Glomerular visceral epithelial cell (primary cell): ENCODE data around the gene SELENOH.
A peak's percentile ranks its signal among the peaks of the same experiment; 100 is the strongest.

ENCODE experiments used
- DNase-seq: peaks from one replicate; pipeline ENCODE4 v3.0.0-alpha.2; 2016; ENCODE audit errors: extremely low spot score

SELENOH gene

DNA sequence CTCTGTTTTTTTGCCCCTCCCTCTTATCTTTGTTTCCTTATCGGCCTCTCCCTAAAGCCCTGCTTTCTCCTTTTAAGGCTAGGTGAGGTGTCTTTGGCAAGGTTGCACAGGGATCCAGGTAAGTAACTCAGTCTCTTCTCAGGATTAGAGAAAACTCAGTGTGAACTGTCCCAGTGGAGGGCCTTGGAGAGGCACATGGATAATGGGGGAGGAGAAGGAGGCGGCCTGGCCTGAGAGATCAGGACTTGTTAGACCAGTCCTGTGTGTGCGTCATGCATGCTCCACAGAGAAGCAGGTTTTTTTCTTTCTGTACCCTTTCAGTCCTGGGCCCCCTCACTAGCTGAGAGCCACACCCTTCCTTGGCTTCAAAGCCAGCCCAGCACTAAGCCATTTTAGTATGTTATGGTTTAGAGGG lies 40.2 kb downstream of the SELENOH start:
- no peak for DNase-seq

DNA sequence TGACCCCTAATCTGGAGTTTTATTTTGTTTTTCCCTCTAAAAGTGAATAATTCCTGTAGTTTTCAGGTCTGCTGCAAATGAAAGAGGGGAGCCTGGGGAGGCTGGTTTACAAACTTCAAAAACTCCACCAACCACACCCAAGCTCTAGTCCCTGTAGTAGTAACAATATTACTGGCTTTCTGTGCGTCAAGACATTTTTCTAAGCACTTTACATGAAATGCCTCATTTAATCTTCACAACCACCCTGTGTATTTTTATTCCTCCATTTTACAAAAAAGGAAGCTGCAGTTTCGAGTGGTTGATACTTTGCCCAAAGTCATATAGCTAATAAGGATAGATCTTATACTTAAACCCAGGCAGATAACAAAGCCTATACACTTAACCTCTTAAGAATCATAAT lies 43.8 kb downstream of the SELENOH start:
- DNase-seq = no peak

GRCh38 chr11:57786436-57786835 lies 45.1 kb downstream of the SELENOH start:
- no peak for DNase-seq

DNA sequence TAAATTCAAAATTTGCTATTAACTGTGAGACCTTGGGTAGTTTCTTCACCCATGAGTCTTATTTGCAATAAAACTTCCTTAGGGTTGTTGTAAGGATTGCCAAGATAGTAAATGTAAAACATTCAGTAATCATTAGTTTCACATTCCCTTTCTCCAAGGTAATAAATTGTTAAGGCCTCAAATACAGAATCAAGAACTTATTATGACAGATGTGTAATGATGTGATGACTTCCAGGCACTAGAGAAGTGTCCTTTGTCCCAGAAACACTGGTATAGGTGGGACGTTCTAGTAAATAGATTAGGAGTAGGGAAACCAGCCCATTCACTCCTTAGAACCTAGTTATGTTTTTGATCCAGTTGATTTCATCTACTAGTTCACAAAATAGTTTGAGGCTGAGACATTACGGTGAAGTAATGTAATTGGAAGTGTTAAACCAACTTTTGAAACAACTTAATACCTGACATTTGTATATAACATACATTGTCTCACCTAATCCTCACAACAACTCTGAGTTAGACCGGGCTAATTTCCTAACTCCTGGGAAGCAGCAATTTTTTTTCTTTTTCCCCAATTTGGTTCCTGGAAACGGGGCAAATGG lies 45.8 kb downstream of the SELENOH start:
- no peak for DNase-seq

GRCh38 chr11:57787920-57788702 lies 46.8 kb downstream of the SELENOH start:
- peak; percentile 42 for DNase-seq

GRCh38 chr11:57788703-57789088 lies 47.4 kb downstream of the SELENOH start:
- no peak for DNase-seq

- DNase-seq = no peak
Measured at GRCh38 chr11:57791321-57792059, 50.2 kb downstream of the SELENOH start.

- peak; percentile 90 for DNase-seq
Measured at GRCh38 chr11:57792060-57792541, 50.8 kb downstream of the SELENOH start.

- DNase-seq = peak; percentile 70
Measured at GRCh38 chr11:57792870-57793269, 51.6 kb downstream of the SELENOH start.
